Activated CD8-positive, alpha-beta memory T cell treated with anti-CD3 and anti-CD28 coated beads for 4 hours (primary cell): ENCODE measurements around the gene MYRFL.
A peak's percentile ranks its signal among the peaks of the same experiment; 100 is the strongest.

Experiments
- DNase-seq, 2 donors: peaks; one replicate each; pipeline ENCODE4 v3.0.0-alpha.2; 2020; ENCODE audit warnings: low read depth in 2 of 2

The MYRFL gene

GRCh38 chr12:69897744-69898143 lies 72.7 kb downstream of the MYRFL start:
- no peak for DNase-seq

GRCh38 chr12:69898236-69898635 lies 73.2 kb downstream of the MYRFL start:
- DNase-seq = no peak

- peak; percentile 20 to 28 for DNase-seq
These were observed 75.7 kb downstream of the MYRFL start for GRCh38 chr12:69900720-69901131.

GRCh38 chr12:69901221-69901905 lies 76.3 kb downstream of the MYRFL start:
- DNase-seq = no peak

GRCh38 chr12:69903548-69903947 lies 78.5 kb downstream of the MYRFL start:
- no peak for DNase-seq

- no peak for DNase-seq
These were observed 79.8 kb downstream of the MYRFL start for GRCh38 chr12:69904777-69905176.

GRCh38 chr12:69905801-69906200 lies 80.8 kb downstream of the MYRFL start:
- no peak for DNase-seq

- DNase-seq = no peak
These were observed 81.6 kb downstream of the MYRFL start for GRCh38 chr12:69906411-69907216.

- DNase-seq = no peak
These were observed 83.2 kb downstream of the MYRFL start for GRCh38 chr12:69908203-69908602.

- DNase-seq = no peak
These were observed 85.7 kb downstream of the MYRFL start for GRCh38 chr12:69910694-69911093.

GRCh38 chr12:69913526-69913925 lies 88.5 kb downstream of the MYRFL start:
- no peak for DNase-seq

GRCh38 chr12:69915964-69916363 lies 90.9 kb downstream of the MYRFL start:
- no peak for DNase-seq

GRCh38 chr12:69916544-69917235 lies 91.7 kb downstream of the MYRFL start:
- DNase-seq = no peak

GRCh38 chr12:69918287-69918686 lies 93.3 kb downstream of the MYRFL start:
- DNase-seq = no peak

GRCh38 chr12:69919495-69919894 lies 94.5 kb downstream of the MYRFL start:
- DNase-seq = no peak

- no peak for DNase-seq
These were observed 96.8 kb downstream of the MYRFL start for GRCh38 chr12:69921831-69922230.

GRCh38 chr12:69922999-69923398 lies 98.0 kb downstream of the MYRFL start:
- DNase-seq = no peak

GRCh38 chr12:69925291-69925690 lies 100.3 kb downstream of the MYRFL start:
- no peak for DNase-seq

GRCh38 chr12:69927164-69927563 lies 102.1 kb downstream of the MYRFL start:
- no peak for DNase-seq

- no peak for DNase-seq
These were observed 104.1 kb downstream of the MYRFL start for GRCh38 chr12:69929125-69929524.

- DNase-seq = no peak
These were observed 104.5 kb downstream of the MYRFL start for GRCh38 chr12:69929531-69929930.

- DNase-seq = no peak
These were observed 106.5 kb downstream of the MYRFL start for GRCh38 chr12:69931569-69931968.

GRCh38 chr12:69932154-69932553 lies 107.1 kb downstream of the MYRFL start:
- DNase-seq = no peak
